Gastrocnemius medialis (tissue), 4 donors: Measurements from ENCODE around the gene BANP.

Experiments used
- POLR2A ChIP-seq, 2 donors: fragments of 450-650 bp; IDR thresholded peaks; one replicate each; pipeline ENCODE4 v1.6.1; 2017; ENCODE audit warnings: antibody characterized with exemption in 2 of 2, mild to moderate bottlenecking in 2 of 2, moderate library complexity in 2 of 2
- TF ChIP-seq, protein P1 (sequence below), 5 experiments: fragments of 450-650 bp in 3 of 5; fragments of 200-600 bp in 2 of 5; sonication (generic) in 2 of 5; IDR thresholded peaks in 4 of 5; conservative IDR thresholded peaks in 1 of 5; 1 replicate in 4 of 5; 2 replicates in 1 of 5; pipeline ENCODE4 v1.5.1; 2016 to 2019; ENCODE audit warnings: antibody characterized with exemption in 5 of 5, mild to moderate bottlenecking in 3 of 5, moderate library complexity in 3 of 5

DNA sequence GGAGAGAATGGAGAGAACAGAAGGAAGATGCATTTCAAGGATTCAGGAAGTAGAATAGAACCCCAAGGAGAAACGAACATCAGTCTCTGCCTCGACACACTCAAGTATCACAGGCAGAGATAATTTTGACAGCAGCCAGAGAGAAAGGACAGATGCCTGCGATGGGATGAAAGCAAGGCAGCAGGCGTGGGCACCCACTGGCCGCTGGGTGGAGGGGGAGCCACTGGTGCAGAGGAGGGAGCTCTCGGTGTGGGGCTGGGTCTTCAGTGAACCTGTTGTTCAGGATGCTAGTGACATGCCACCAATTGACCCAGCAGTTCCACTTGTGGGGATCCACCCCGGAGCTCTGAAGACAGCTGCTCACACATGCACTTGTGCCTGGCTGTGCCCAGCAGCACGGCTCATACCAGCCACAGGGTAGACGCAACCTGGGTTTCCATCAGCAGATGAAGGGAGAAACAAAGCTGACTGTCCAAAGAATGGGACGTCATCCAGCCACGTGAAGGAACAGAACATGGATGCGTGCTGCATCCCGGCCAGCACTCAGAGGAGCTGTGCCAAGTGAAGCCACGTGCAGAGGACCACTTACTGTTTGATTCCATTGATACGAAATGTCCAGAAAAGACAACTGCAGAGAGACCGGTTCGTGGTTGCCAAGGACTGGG lies 127.0 kb downstream of the BANP start:
- no peak for TF ChIP-seq POLR2A (IDR thresholded peaks at IDR 0.05)
- TF ChIP-seq, protein P1, sequence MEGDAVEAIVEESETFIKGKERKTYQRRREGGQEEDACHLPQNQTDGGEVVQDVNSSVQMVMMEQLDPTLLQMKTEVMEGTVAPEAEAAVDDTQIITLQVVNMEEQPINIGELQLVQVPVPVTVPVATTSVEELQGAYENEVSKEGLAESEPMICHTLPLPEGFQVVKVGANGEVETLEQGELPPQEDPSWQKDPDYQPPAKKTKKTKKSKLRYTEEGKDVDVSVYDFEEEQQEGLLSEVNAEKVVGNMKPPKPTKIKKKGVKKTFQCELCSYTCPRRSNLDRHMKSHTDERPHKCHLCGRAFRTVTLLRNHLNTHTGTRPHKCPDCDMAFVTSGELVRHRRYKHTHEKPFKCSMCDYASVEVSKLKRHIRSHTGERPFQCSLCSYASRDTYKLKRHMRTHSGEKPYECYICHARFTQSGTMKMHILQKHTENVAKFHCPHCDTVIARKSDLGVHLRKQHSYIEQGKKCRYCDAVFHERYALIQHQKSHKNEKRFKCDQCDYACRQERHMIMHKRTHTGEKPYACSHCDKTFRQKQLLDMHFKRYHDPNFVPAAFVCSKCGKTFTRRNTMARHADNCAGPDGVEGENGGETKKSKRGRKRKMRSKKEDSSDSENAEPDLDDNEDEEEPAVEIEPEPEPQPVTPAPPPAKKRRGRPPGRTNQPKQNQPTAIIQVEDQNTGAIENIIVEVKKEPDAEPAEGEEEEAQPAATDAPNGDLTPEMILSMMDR (IDR thresholded peaks at IDR 0.05 in 4 of 5, conservative IDR thresholded peaks at IDR 0.05 in 1 of 5), result no peak
